Stimulated activated CD8-positive, alpha-beta memory T cell treated with anti-CD3 and anti-CD28 coated beads, Interleukin-12 subunit alpha, Interleukin-12 subunit beta, amount 100 ng/mL, for 24 hours (primary cell): ENCODE measurements around the gene RFWD3.
"Not testable (repeated sequence)": the region's sequence is repeated elsewhere in the genome, so short reads cannot be mapped to it uniquely, and the experiment has no call there.

Experiments used
- DNase-seq: peaks from one replicate; pipeline ENCODE4 v3.0.0-alpha.2; 2020; ENCODE audit errors: extremely low read depth

Gene RFWD3

DNA sequence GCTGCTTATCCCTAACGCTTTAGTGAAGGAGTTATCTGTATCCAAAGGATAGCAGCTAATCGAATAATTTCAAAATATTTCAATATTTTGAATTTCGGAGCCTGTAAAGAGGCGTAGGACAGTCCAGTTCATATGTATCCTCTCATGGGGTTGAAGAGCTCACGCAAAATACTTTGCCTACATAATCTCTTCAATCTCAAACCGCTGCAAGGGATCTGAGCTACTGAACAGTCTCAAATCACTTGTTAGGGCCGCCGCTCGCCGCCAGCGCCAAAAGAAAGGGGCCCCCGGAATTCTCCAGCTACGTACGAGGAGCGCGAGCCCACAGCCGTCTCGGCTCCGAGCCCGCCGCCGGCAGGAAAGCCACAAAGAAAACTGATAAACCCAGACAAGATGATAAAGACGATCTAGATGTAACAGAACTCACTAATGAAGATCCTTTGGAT, 601 bp upstream of the RFWD3 start:
- DNase-seq: no peak

DNA sequence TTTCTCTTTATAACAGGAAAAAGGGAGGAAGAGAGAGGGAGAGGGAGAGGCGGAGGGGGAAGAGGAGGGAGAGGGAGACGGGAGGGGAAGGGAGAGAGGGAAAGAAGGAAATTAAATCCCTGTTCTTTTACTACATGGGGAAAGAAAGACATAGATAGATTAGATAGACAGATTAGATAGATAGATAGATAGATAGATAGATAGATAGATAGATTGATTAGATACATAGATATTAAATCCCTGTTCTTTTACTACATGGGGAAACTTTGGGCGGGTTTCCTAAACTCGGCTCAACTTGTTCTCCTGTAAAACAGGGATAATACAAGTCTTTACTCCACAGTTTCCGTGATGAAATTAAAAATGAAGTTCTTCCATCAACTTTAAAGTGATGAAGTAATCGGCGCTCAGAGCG, 661 bp downstream of the RFWD3 start:
- DNase-seq: no peak

DNA sequence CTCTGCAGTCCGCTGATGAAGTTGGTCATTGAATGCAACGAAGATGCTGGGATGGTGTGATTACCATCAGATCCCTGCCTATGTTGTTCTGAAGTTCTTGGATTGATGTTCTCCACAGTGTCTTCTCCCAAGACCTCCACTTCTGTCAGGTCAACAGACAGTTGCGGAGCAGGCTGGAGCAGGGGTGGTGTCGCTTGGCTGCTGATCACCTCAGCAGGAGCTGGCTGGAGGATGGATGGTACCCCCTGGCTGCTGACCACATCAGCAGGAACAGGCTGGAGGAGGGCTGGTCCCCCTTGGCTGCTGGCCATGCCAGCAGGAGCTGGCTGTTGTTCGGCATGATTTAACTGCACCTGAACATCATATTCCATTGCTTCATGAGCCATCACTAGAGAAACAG, 5.6 kb downstream of the RFWD3 start:
- DNase-seq: no peak

DNA sequence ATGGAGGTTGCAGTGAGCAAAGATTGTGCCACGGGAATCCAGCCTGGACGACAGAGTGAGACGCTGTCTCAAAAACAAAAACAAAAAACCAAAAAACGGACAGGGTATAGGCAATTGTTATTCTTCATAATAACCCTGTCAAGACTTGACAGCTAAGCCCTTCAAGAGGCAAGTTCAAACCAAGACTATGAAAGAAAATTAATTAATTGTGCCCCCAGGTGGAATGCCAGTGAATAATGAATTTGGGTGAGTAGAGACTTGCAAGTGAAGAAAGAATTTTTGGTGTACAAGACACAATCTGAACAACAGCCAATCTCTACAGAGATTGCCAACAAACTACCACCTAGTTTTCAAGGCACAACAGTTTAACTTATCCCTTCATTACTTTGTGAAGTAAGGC, 6.3 kb downstream of the RFWD3 start:
- no peak for DNase-seq

DNA sequence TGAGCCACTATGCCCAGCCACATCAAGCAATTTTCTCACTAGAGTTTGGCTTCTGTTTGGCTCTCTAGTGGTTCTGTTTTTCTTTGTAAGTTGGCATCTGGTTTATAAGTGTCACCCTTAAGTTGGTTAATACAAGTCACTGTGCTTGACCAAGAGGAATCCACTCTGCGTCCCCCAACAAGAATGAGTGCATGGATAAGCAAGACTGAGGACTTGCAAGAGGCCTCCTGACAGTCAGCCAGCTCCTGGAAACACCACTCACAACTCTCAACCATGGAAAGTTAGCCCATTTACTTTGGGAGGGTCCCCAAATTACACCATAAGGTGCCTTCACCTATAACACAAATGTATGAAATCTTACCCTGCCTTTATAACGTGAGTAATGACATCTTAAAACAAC, 7.6 kb downstream of the RFWD3 start:
- DNase-seq: no peak

GRCh38 chr16:74657870-74658642, 8.6 kb downstream of the RFWD3 start:
- no peak for DNase-seq

DNA sequence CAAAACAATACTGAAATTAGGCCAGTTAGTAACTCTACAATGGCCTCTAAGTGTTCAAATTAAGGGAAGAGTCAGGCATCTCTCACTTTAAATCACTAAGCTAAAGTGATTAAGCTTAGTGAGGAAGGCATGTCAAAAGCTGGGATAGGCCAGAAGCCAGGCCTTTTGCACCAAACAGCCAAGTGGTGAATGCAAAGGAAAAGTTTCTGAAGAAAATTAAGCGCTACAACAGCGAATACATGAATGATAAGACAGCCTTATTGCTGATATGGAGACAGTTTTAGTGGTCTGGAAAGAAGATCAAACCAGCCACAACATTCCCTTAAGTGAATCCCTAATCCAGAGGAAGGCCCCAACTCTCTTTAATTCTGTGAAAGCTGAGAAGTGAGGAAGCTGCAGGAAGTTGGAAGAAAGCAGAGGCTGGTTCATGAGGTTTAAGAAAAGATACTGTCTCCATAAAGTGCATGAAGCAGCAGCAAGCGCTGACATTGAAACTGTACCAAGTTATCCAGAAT, 12.1 kb downstream of the RFWD3 start:
- no peak for DNase-seq

- DNase-seq: not testable (repeated sequence)
Observed at GRCh38 chr16:74652883-74653282, 13.8 kb downstream of the RFWD3 start.

GRCh38 chr16:74652249-74652648, 14.4 kb downstream of the RFWD3 start:
- DNase-seq: no peak

DNA sequence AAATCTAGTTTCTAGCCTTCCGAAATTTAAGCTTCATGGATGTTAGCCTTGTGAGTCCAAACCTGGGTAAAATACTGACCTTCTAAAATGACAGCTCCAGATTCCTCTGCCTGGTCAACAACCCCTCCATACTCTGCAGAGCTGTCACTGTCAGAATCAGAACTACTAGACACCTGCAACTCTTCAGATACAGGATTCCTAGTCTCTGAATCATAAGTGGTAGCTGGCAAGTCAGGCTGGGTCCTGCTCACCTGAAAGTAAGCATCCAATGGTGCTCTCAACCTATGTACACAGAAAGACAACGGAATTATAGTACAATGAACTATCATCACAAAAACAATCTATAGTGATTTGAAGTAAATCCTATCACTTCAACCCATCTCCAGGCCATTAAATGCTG, 14.8 kb downstream of the RFWD3 start:
- DNase-seq: no peak

- no peak for DNase-seq
Observed at GRCh38 chr16:74650966-74651567, 15.6 kb downstream of the RFWD3 start.

DNA sequence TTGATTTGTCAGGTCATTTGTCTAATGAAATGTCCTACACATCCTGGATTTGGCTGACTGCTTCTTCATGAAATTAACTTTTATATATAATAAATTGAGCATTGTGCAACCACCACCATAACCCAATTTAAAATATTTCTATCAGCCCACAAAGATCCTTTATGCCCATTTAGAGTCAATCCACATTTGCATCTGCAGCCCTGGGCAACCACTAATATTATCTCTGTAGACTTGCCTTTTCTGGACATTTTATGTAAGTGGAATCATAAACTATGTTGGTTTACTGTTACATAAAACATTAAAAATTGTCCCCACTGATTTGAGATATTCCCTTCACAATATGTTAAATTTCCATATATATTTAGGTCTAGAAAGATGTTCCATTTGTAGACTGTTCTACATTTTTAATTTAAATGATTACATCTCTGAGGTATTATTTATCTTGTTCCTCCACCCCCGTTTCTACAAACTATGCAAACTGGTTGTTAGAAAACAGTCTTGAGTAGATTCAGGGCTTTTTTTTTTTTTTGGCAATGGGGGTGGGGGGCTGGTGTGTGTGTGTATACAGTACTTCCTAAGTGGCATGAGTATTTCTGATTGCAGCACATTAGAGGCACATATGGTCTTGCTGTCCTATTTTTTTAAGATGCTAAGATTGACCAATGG, 16.7 kb downstream of the RFWD3 start:
- DNase-seq: no peak

GRCh38 chr16:74641969-74642368, 24.7 kb downstream of the RFWD3 start:
- DNase-seq: no peak

- no peak for DNase-seq
Observed at GRCh38 chr16:74637742-74638453, 28.8 kb downstream of the RFWD3 start.

DNA sequence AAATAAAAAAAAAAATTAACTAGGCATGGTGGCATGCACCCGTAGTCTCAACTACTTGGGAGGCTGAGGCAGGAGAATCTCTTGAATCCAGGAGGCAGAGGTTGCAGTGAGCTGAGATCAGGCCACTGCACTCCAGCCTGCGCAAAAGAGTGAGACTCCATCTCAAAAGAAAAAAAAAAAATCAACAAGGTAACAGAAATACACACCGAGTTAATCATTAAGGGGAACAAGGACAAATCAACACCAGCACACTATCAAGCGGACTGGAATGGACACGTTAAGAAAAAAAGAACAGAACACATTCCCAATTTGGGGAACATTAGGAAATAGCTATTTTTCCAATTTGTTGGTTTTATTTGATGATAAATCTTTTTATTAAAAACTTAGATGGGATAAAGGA, 31.4 kb downstream of the RFWD3 start:
- DNase-seq: no peak

- no peak for DNase-seq
Observed at GRCh38 chr16:74633686-74634085, 33.0 kb downstream of the RFWD3 start.

DNA sequence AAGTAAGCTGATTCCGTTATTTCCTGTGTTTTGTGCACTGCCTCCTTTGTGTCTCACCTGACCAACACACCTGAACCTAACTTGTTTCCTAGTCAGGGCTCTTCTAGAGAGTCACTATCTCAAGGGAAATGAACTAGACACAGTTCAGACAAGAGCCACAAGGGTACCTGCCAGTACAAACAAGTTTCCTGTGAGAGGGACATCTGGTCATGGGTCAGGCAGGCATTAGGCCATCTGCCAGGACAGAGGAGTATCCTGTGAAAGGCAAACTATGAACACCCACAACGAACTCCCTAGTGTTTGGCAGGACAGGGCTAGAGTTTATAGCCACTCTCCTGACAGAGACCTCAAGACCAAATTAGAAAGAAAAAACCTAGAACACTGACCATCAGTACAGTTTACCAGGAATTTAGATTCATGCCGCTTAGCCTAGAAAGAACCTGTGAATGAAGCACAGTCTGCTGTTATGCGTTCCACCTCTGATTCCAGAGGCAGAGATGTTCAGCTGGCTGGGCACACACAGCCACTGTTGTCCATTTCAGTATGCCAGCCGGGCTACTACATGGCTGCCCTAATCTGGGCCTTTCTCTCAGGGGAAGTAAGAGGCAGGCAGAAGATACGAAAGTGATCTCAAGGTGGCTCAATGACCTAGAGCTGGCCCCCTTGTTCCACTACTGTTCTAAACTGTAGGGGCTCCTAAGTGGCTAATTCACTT, 39.0 kb downstream of the RFWD3 start:
- DNase-seq: no peak

DNA sequence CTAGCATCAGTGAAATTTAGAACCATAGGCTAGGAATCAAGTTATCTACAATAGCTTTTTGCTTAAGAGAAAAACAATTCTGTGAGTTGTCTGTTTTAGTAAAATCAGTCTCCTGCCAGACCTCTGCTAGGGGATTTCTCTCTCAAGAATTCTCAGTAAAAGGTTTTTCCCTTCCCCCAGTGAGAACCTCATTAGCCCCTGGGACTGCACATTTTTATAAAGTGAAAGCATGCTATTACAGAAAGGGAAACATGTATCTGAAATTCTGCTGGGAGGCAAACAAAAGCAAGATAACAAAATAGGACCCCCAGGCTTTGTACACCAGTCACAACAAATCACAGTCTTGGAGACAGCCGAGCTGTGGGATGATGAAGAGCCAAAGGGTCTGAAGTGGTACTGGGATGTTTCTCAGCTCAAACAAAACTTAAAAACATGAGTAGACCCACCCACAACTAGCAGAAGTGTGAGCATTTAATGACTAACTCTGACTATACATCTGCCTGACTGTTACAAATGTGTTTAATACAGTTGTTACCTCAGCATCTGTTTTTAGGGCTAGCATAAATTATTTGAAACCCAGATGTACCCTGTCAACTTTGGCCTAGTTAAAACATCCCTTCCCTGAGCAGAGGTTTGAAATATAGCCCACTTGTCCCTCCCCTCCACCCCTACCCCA, 39.8 kb downstream of the RFWD3 start:
- DNase-seq: no peak

DNA sequence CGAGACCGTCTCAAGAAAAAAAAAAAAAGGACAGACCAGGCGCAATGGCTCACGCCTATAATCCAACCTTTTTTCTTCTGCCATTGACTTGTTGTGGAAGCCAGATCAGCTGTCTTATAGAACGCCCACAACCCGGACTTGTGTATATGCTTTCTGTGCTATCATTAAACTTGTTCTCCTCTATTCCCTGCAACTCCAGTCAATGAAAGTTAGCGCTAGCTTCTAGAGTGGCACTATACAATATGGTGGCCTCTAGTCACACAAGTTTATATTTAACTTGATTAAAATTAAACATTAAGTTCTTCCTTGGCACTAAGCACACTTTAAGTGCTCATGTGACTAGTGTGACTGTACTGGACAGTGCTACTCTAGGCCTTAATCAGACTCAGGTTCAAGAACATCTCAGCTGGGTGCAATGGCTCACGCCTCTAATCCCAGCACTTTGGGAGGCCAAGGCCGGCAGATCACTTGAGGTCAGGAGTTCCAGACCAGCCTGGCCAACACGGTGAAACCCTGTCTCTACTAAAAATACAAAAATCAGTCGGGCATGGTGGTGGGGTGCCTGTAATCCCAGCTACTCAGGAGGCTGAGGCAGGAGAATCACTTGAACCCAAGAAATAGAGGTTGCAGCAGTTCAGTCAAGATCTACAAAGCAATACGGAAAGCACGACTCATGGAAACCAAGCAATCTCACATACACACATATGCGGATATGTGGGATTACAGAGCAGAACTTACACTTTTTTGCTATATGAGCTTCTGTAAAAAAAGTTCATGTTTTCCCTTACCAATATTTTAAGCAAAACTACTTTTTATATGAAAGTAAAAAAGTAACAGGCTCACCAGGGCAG, 41.0 kb downstream of the RFWD3 start:
- DNase-seq: no peak

DNA sequence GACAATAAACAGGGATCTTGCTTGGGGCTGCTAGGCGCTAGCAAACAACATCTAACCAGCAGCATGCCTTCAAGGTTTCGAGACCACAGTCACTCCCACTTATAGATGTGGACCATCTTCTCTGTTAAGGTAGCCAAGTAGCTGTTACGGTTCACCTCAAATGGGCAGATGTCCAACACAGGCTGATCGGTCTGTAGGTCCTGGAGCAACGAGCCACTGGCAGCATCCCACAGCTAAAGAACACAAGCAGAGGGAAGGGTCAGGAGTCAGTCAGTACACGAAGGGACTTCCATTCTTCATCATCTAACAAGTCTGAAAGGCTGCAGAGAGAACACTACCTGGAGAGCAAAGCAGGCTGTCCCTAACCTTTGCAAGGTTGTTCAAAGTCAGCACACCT, 42.8 kb downstream of the RFWD3 start:
- no peak for DNase-seq
